H9 (cell line): ENCODE data around the gene ZNF318. TPM values are rescaled to one million over a fixed set of nuclear protein-coding genes. Genes with fewer than 3 reads are reported as not detected.

Source experiments
- DNase-seq: peaks from one replicate; pipeline ENCODE4 v3.0.0-alpha.2; 2017
- H2AFZ ChIP-seq: one replicate; pipeline ENCODE4 v1.6.1; 2013; ENCODE audit warnings: mild to moderate bottlenecking, low read length, control low read depth, moderate library complexity
- H2AK5ac ChIP-seq: 2 replicates; pipeline ENCODE4 v1.6.1; 2013; ENCODE audit warnings: low read length, control low read depth, mixed read lengths; ENCODE audit not compliant: insufficient read length
- H2BK120ac ChIP-seq: one replicate; pipeline ENCODE4 v1.6.1; 2013; ENCODE audit warnings: low read depth, mild to moderate bottlenecking, low read length, control low read depth, inconsistent platforms; ENCODE audit not compliant: poor library complexity, severe bottlenecking
- H2BK12ac ChIP-seq: 2 replicates; pipeline ENCODE4 v1.6.1; 2013; ENCODE audit warnings: low read length, control low read depth, mixed read lengths, low read depth; ENCODE audit not compliant: insufficient read length
- H2BK15ac ChIP-seq: 2 replicates; pipeline ENCODE4 v1.6.1; 2013; ENCODE audit warnings: low read depth, low read length, control low read depth
- H2BK20ac ChIP-seq: one replicate; pipeline ENCODE4 v1.6.1; 2013; ENCODE audit warnings: low read depth, mild to moderate bottlenecking, low read length, control low read depth, inconsistent platforms; ENCODE audit not compliant: poor library complexity, severe bottlenecking
- H2BK5ac ChIP-seq: 2 replicates; pipeline ENCODE4 v1.6.1; 2013; ENCODE audit warnings: low read length, control low read depth, mixed read lengths; ENCODE audit not compliant: insufficient read length
- H3K14ac ChIP-seq: 2 replicates; pipeline ENCODE4 v1.6.1; 2013; ENCODE audit warnings: low read length, control low read depth; ENCODE audit not compliant: insufficient read depth
- H3K18ac ChIP-seq: 2 replicates; pipeline ENCODE4 v1.6.1; 2013; ENCODE audit warnings: low read depth, mild to moderate bottlenecking, mixed read lengths, low read length, control low read depth; ENCODE audit not compliant: insufficient read length
- H3K23ac ChIP-seq: 2 replicates; pipeline ENCODE4 v1.6.1; 2013; ENCODE audit warnings: low read length, control low read depth, mixed read lengths, low read depth; ENCODE audit not compliant: insufficient read length
- H3K23me2 ChIP-seq: 2 replicates; pipeline ENCODE4 v1.6.1; 2013; ENCODE audit warnings: low read depth, mild to moderate bottlenecking, mixed read lengths, low read length, control low read depth; ENCODE audit not compliant: insufficient read length, poor library complexity, severe bottlenecking
- H3K27ac ChIP-seq: 2 replicates; pipeline ENCODE4 v1.5.1; 2013; ENCODE audit warnings: low read length, control low read depth, mixed read lengths, low read depth; ENCODE audit not compliant: insufficient read length
- H3K27me3 ChIP-seq: 2 replicates; pipeline ENCODE4 v1.6.1; 2013; ENCODE audit warnings: low read length, control low read depth, inconsistent platforms; ENCODE audit not compliant: insufficient read depth
- H3K4ac ChIP-seq: 2 replicates; pipeline ENCODE4 v1.6.1; 2013; ENCODE audit warnings: low read depth, mild to moderate bottlenecking, control low read depth, inconsistent platforms, low read length, moderate library complexity
- H3K4me1 ChIP-seq: 2 replicates; pipeline ENCODE4 v1.6.1; 2013; ENCODE audit warnings: low read length, control low read depth, inconsistent platforms; ENCODE audit not compliant: insufficient read depth
- H3K4me2 ChIP-seq: 2 replicates; pipeline ENCODE4 v1.6.1; 2013; ENCODE audit warnings: low read length, control low read depth, mixed read lengths; ENCODE audit not compliant: insufficient read length, insufficient read depth
- H3K56ac ChIP-seq: 2 replicates; pipeline ENCODE4 v1.6.1; 2013; ENCODE audit warnings: low read depth, mild to moderate bottlenecking, mixed read lengths, low read length, control low read depth; ENCODE audit not compliant: insufficient read length
- H3K79me1 ChIP-seq: 2 replicates; pipeline ENCODE4 v1.6.1; 2013; ENCODE audit warnings: low read depth, mild to moderate bottlenecking, moderate library complexity, low read length, control low read depth, inconsistent platforms; ENCODE audit not compliant: insufficient read depth, poor library complexity, severe bottlenecking
- H3K79me2 ChIP-seq: 2 replicates; pipeline ENCODE4 v1.6.1; 2013; ENCODE audit warnings: low read length, control low read depth, inconsistent platforms; ENCODE audit not compliant: insufficient read depth
- H3K9ac ChIP-seq: 2 replicates; pipeline ENCODE4 v1.6.1; 2013; ENCODE audit warnings: low read length, control low read depth, mixed read lengths; ENCODE audit not compliant: insufficient read length; ENCODE audit errors: extremely low read depth
- H3K9me3 ChIP-seq: one replicate; pipeline ENCODE4 v1.6.1; 2013; ENCODE audit warnings: low read depth, low read length, inconsistent platforms; ENCODE audit not compliant: control insufficient read depth
- H3T11ph ChIP-seq: one replicate; pipeline ENCODE4 v1.6.1; 2013; ENCODE audit warnings: mild to moderate bottlenecking, low read length, control low read depth, inconsistent platforms
- H4K20me1 ChIP-seq: one replicate; pipeline ENCODE4 v1.6.1; 2013; ENCODE audit not compliant: control insufficient read depth, insufficient read length, insufficient read depth
- H4K5ac ChIP-seq: 2 replicates; pipeline ENCODE4 v1.6.1; 2013; ENCODE audit warnings: low read depth, mild to moderate bottlenecking, mixed read lengths, low read length, control low read depth; ENCODE audit not compliant: insufficient read length
- H4K8ac ChIP-seq: replicated peaks from 2 replicates; pipeline ENCODE4 v1.6.1; 2013; ENCODE audit warnings: low read length, control low read depth, mixed read lengths, low read depth; ENCODE audit not compliant: insufficient read length
- H4K91ac ChIP-seq: 2 replicates; pipeline ENCODE4 v1.6.1; 2013; ENCODE audit warnings: low read depth, mild to moderate bottlenecking, moderate library complexity, mixed read lengths, low read length, control low read depth; ENCODE audit not compliant: insufficient read length
- H3K27ac Mint-ChIP-seq, 3 experiments: 2 replicates in 2 of 3; 3 replicates in 1 of 3; pipeline ENCODE4 v1.8.0; 2020 to 2021; ENCODE audit warnings: mixed read lengths in 3 of 3, mild to moderate bottlenecking in 1 of 3, moderate library complexity in 1 of 3
- H3K27me3 Mint-ChIP-seq: 2 replicates; pipeline ENCODE4 v1.8.0; 2021; ENCODE audit warnings: low read depth, mild to moderate bottlenecking, moderate library complexity, mixed read lengths
- H3K36me3 Mint-ChIP-seq, 3 experiments: 2 replicates in 2 of 3; 3 replicates in 1 of 3; pipeline ENCODE4 v1.8.0; 2020 to 2021; ENCODE audit warnings: low read depth in 3 of 3, mixed read lengths in 3 of 3; ENCODE audit not compliant: insufficient read depth in 1 of 3
- H3K4me1 Mint-ChIP-seq, 2 experiments: 2 replicates each; pipeline ENCODE4 v1.8.0; 2020; ENCODE audit warnings: mixed read lengths in 2 of 2
- H3K4me3 Mint-ChIP-seq, 2 experiments: 2 replicates in 1 of 2; 3 replicates in 1 of 2; pipeline ENCODE4 v1.8.0; 2020 to 2021; ENCODE audit warnings: mild to moderate bottlenecking in 2 of 2, mixed read lengths in 2 of 2, moderate library complexity in 1 of 2
- H3K9me3 Mint-ChIP-seq, 2 experiments: 2 replicates in 1 of 2; 3 replicates in 1 of 2; pipeline ENCODE4 v1.8.0; 2020; ENCODE audit warnings: mild to moderate bottlenecking in 2 of 2, mixed read lengths in 2 of 2, moderate library complexity in 1 of 2
- WGBS: extraction: QIAGEN DNeasy Blood & Tissue Kit; methylation state at CpG from one replicate; pipeline ENCODE4 v1.1.7; 2013; ENCODE audit warnings: missing lambda C conversion rate, low lambda C conversion rate, mixed read lengths; ENCODE audit not compliant: insufficient read length; ENCODE audit errors: extremely low coverage; 5-methylcytosine and 5-hydroxymethylcytosine counted together
- total RNA-seq: library from RNA; stranded (reverse); gene quantifications from 2 replicates; pipeline ENCODE4 v1.2.1, GENCODE V29; 2021
- TF ChIP-seq, protein P1 (sequence below): fragments of 200-600 bp; sonication (generic); conservative IDR thresholded peaks from 3 replicates; pipeline ENCODE4 v1.8.0; 2021; ENCODE audit warnings: antibody characterized with exemption, mild to moderate bottlenecking

ZNF318 gene
- total RNA-seq, 1 experiment from 2014 or later: 16.3 TPM

DNA sequence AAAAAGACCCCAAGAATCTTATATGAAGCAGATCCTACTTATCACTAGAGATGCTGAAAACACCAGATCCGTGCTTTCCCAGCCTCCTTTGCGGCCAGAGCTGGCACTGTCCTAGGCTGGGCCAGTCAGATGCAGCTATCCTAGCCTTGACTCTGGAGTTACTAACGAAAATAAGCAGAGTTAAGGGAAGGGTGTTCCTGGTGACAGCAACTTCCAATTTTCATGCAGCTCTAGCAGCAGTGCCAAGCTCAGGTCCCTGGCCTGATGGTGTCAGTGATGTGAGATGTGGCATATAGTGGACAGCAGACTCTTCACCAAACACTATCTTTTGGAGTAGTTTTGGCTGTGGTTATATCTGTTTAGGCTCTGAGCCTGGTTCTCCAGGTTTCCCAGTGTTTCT lies 32.3 kb upstream of the ZNF318 start:
- Histone ChIP-seq H2BK5ac (no peak overlapping the region), H2BK15ac (no peak overlapping the region), H3K27ac (no peak overlapping the region), H3T11ph (no peak overlapping the region), H3K23ac (no peak overlapping the region), H2AK5ac (no peak overlapping the region), H3K27me3 (no peaks in the 10 kb centered on the region; the same call in 1 of the 2 replicates), H3K79me2 (no peaks in the 10 kb centered on the region), H4K91ac (no peak overlapping the region), H2AFZ (no peak overlapping the region), H4K8ac (no peak overlapping the region), H3K18ac (no peak overlapping the region), H3K4me2 (no peak overlapping the region), H3K4me1 (no peaks in the 10 kb centered on the region; the same call in 1 of the 2 replicates), H3K14ac (no peak overlapping the region; the same call in 1 of the 2 replicates), H3K9ac (no peak overlapping the region), H2BK120ac (no peak overlapping the region), H3K9me3 (no peaks in the 10 kb centered on the region), H3K56ac (no peak overlapping the region), H2BK12ac (peak overlapping the region; percentile 20), H3K23me2 (no peaks in the 10 kb centered on the region), H3K79me1 (no peaks in the 10 kb centered on the region), H3K4ac (no peak overlapping the region), H4K20me1 (no peaks in the 10 kb centered on the region), H2BK20ac (no peak overlapping the region), H4K5ac (peak overlapping the region; percentile 68)
- no CpG with 5 or more reads among the region's 3 CpGs for WGBS
- Mint-ChIP-seq H3K27ac (no peak overlapping the region), H3K27me3 (peaks cover 9% of the 10 kb centered on the region), H3K4me1 (peaks cover 2% of the 10 kb centered on the region in 2 experiments), H3K36me3 (no peaks in the 10 kb centered on the region), H3K4me3 (no peak overlapping the region; a peak in 1 of 5 replicates), H3K9me3 (no peaks in the 10 kb centered on the region)
- no peak for DNase-seq
- TF ChIP-seq, protein P1, sequence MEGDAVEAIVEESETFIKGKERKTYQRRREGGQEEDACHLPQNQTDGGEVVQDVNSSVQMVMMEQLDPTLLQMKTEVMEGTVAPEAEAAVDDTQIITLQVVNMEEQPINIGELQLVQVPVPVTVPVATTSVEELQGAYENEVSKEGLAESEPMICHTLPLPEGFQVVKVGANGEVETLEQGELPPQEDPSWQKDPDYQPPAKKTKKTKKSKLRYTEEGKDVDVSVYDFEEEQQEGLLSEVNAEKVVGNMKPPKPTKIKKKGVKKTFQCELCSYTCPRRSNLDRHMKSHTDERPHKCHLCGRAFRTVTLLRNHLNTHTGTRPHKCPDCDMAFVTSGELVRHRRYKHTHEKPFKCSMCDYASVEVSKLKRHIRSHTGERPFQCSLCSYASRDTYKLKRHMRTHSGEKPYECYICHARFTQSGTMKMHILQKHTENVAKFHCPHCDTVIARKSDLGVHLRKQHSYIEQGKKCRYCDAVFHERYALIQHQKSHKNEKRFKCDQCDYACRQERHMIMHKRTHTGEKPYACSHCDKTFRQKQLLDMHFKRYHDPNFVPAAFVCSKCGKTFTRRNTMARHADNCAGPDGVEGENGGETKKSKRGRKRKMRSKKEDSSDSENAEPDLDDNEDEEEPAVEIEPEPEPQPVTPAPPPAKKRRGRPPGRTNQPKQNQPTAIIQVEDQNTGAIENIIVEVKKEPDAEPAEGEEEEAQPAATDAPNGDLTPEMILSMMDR: no peak
